Upper lobe of right lung (tissue), 1 donor: Measurements from ENCODE around the gene ROR1. TPM values are rescaled to one million over a fixed set of nuclear protein-coding genes. Genes with fewer than 3 reads are reported as not detected.

ENCODE experiments used
- ATAC-seq: fragments of 200-7000 bp; cut with Tn5 transposase; one replicate; pipeline ENCODE4 v1.9.1; 2020; ENCODE audit warnings: mild to moderate bottlenecking, moderate library complexity
- DNase-seq: peaks from one replicate; pipeline ENCODE4 v3.0.0-alpha.2; 2020
- H3K27ac ChIP-seq: fragments of 200-600 bp; one replicate; pipeline ENCODE4 v1.8.0; 2022
- H3K27me3 ChIP-seq: fragments of 200-600 bp; one replicate; pipeline ENCODE4 v1.8.0; 2022; ENCODE audit warnings: mild to moderate bottlenecking
- H3K36me3 ChIP-seq: fragments of 200-600 bp; one replicate; pipeline ENCODE4 v1.8.0; 2022
- H3K4me1 ChIP-seq: fragments of 200-600 bp; one replicate; pipeline ENCODE4 v1.8.0; 2022
- H3K4me3 ChIP-seq: fragments of 200-600 bp; one replicate; pipeline ENCODE4 v1.8.0; 2022; ENCODE audit warnings: mild to moderate bottlenecking
- H3K9me3 ChIP-seq: fragments of 200-600 bp; one replicate; pipeline ENCODE4 v1.8.0; 2022
- CTCF ChIP-seq: fragments of 200-600 bp; IDR thresholded peaks from one replicate; pipeline ENCODE4 v1.8.0; 2022; ENCODE audit warnings: antibody characterized with exemption
- intact Hi-C: fragments of 100-400 bp; cut with DNase I; formaldehyde crosslinking; loops from one replicate; pipeline ENCODE4 v1.11.0; 2022
- total RNA-seq: library from RNA; stranded (reverse); fragmentation: NEBNext Ultra II Directional; extraction: Animal tissue kit (Norgen Biotek cat#: 25700); gene quantifications from one replicate; pipeline ENCODE4 v1.2.1, GENCODE V29; 2021
- donor health status: DM: no; HTN: yes; CAD: no; lungs with severe emphysema.

The ROR1 gene
- total RNA-seq, 1 donor from 2014 or later: 21.4 TPM

- no peak for ATAC-seq
- Histone ChIP-seq H3K36me3 (no peaks in the 10 kb centered on the region), H3K4me1 (no peaks in the 10 kb centered on the region), H3K9me3 (no peaks in the 10 kb centered on the region), H3K27ac (no peak overlapping the region), H3K4me3 (no peak overlapping the region), H3K27me3 (no peaks in the 10 kb centered on the region)
- no peak for TF ChIP-seq CTCF
- intact Hi-C loops: no loop called here
- no peak for DNase-seq
Measured at GRCh38 chr1:64183395-64184002, 409.7 kb downstream of the ROR1 start.

GRCh38 chr1:64184003-64184440 lies 410.2 kb downstream of the ROR1 start:
- no peaks in the 10 kb centered on the region for H3K36me3 ChIP-seq
- no peaks in the 10 kb centered on the region for H3K4me1 ChIP-seq
- no peak for TF ChIP-seq CTCF
- DNase-seq (no peak), ATAC-seq (peak; percentile 44)
- H3K9me3 ChIP-seq: no peaks in the 10 kb centered on the region
- intact Hi-C loops: no loop called here
- H3K27ac ChIP-seq: no peak overlapping the region
- no peaks in the 10 kb centered on the region for H3K27me3 ChIP-seq
- H3K4me3 ChIP-seq: no peak overlapping the region

- DNase-seq (peak; percentile 78), ATAC-seq (peak; percentile 79)
- Histone ChIP-seq H3K9me3 (no peaks in the 10 kb centered on the region), H3K27ac (no peak overlapping the region), H3K4me1 (no peaks in the 10 kb centered on the region), H3K36me3 (no peaks in the 10 kb centered on the region), H3K4me3 (no peak overlapping the region), H3K27me3 (no peaks in the 10 kb centered on the region)
- TF ChIP-seq CTCF: no peak
- intact Hi-C loops: no loop called here
Measured at GRCh38 chr1:64186138-64186897, 412.5 kb downstream of the ROR1 start.

- TF ChIP-seq CTCF: no peak
- H3K36me3 ChIP-seq: no peaks in the 10 kb centered on the region
- no peak overlapping the region for H3K4me3 ChIP-seq
- H3K27ac ChIP-seq: no peak overlapping the region
- no peaks in the 10 kb centered on the region for H3K4me1 ChIP-seq
- H3K9me3 ChIP-seq: no peaks in the 10 kb centered on the region
- DNase-seq: no peak
- ATAC-seq: no peak
- intact Hi-C loops: no loop called here
- no peaks in the 10 kb centered on the region for H3K27me3 ChIP-seq
Measured at GRCh38 chr1:64186898-64187280, 413.1 kb downstream of the ROR1 start.

- Histone ChIP-seq H3K4me3 (no peak overlapping the region), H3K9me3 (no peaks in the 10 kb centered on the region), H3K27ac (no peak overlapping the region), H3K4me1 (no peaks in the 10 kb centered on the region), H3K36me3 (no peaks in the 10 kb centered on the region), H3K27me3 (no peaks in the 10 kb centered on the region)
- intact Hi-C loops: no loop called here
- no peak for TF ChIP-seq CTCF
- DNase-seq: no peak
- no peak for ATAC-seq
Measured at GRCh38 chr1:64187646-64188045, 413.8 kb downstream of the ROR1 start.
